Measurements from ENCODE around the gene ISYNA1.

The ISYNA1 gene

GRCh38 chr19:18433015-18433691 is 4.8 kb downstream of the ISYNA1 start:
- in situ Hi-C loops (cut with MboI; ENCODE audit: low sequenced_read_pairs) = no loop called here

- in situ Hi-C loops (cut with MboI; ENCODE audit: low sequenced_read_pairs) = no loop called here
These were observed 5.5 kb downstream of the ISYNA1 start for GRCh38 chr19:18432275-18433014.

- in situ Hi-C loops (cut with MboI; ENCODE audit: low sequenced_read_pairs) = no loop called here
These were observed 6.4 kb downstream of the ISYNA1 start for GRCh38 chr19:18431351-18432197.

GRCh38 chr19:18430417-18431144 is 7.4 kb downstream of the ISYNA1 start:
- in situ Hi-C loops (cut with MboI; ENCODE audit: low sequenced_read_pairs) = no loop called here

- in situ Hi-C loops (cut with MboI; ENCODE audit: low sequenced_read_pairs) = no loop called here
These were observed 8.1 kb downstream of the ISYNA1 start for GRCh38 chr19:18429717-18430416.

- in situ Hi-C loops (cut with MboI; ENCODE audit: low sequenced_read_pairs) = no loop called here
These were observed 8.9 kb downstream of the ISYNA1 start for GRCh38 chr19:18428787-18429674.

GRCh38 chr19:18428173-18428786 is 9.7 kb downstream of the ISYNA1 start:
- in situ Hi-C loops (cut with MboI; ENCODE audit: low sequenced_read_pairs) = no loop called here

GRCh38 chr19:18427743-18428113 is 10.2 kb downstream of the ISYNA1 start:
- in situ Hi-C loops (cut with MboI; ENCODE audit: low sequenced_read_pairs) = no loop called here

GRCh38 chr19:18427080-18427742 is 10.7 kb downstream of the ISYNA1 start:
- in situ Hi-C loops (cut with MboI; ENCODE audit: low sequenced_read_pairs) = no loop called here

- in situ Hi-C loops (cut with MboI; ENCODE audit: low sequenced_read_pairs) = no loop called here
These were observed 11.5 kb downstream of the ISYNA1 start for GRCh38 chr19:18426416-18426767.

- in situ Hi-C loops (cut with MboI; ENCODE audit: low sequenced_read_pairs) = no loop called here
These were observed 12.2 kb downstream of the ISYNA1 start for GRCh38 chr19:18425515-18426415.

- in situ Hi-C loops (cut with MboI; ENCODE audit: low sequenced_read_pairs) = no loop called here
These were observed 12.9 kb downstream of the ISYNA1 start for GRCh38 chr19:18424890-18425514.

- in situ Hi-C loops (cut with MboI; ENCODE audit: low sequenced_read_pairs) = no loop called here
These were observed 13.6 kb downstream of the ISYNA1 start for GRCh38 chr19:18424122-18424889.

GRCh38 chr19:18423258-18424020 is 14.5 kb downstream of the ISYNA1 start:
- in situ Hi-C loops (cut with MboI; ENCODE audit: low sequenced_read_pairs) = no loop called here

GRCh38 chr19:18422530-18423191 is 15.3 kb downstream of the ISYNA1 start:
- in situ Hi-C loops (cut with MboI; ENCODE audit: low sequenced_read_pairs) = no loop called here

All from hTERT RPE-1 (cell line).